Sigmoid colon (tissue), 4 donors: ENCODE measurements around the gene DUT.

Experiments used
- POLR2A ChIP-seq, 2 donors: fragments of 450-650 bp; IDR thresholded peaks; one replicate each; pipeline ENCODE4 v1.6.1; 2016; ENCODE audit warnings: antibody characterized with exemption in 2 of 2, mild to moderate bottlenecking in 2 of 2, moderate library complexity in 2 of 2
- POLR2AphosphoS5 ChIP-seq, 4 donors: sonication (generic); formaldehyde crosslinking; IDR thresholded peaks; one replicate each; pipeline ENCODE4 v1.6.1; 2017; ENCODE audit warnings: antibody characterized with exemption in 4 of 4
- TF ChIP-seq, protein P1 (sequence below), 4 experiments: fragments of 450-650 bp in 3 of 4; fragments of 200-600 bp in 1 of 4; IDR thresholded peaks; one replicate each; pipeline ENCODE4 v1.5.1; 2016 to 2019; ENCODE audit warnings: antibody characterized with exemption in 4 of 4, mild to moderate bottlenecking in 3 of 4, moderate library complexity in 2 of 4

DNA sequence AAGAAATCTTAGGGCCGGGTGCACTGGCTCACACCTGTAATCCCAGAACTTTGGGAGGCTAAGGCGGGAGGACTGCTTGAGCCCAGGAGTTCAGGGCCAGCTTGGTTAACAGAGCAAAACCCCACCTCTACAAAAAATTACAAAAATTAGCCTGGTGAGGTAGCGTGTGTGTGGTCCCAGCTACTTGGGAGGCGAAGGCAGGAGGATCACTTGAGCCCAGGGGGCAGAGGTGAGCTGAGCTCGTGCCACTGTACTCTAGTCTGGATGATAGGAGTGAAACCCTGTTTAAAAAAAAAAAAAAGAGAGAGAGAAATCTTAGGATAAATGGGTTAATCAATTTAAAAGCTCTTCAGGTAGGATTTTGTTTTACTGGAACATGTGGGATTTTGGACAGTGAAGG, 31.2 kb upstream of the DUT start:
- TF ChIP-seq POLR2AphosphoS5 (IDR thresholded peaks at IDR 0.05), result no peak
- TF ChIP-seq POLR2A (IDR thresholded peaks at IDR 0.05), result no peak
- TF ChIP-seq, protein P1, sequence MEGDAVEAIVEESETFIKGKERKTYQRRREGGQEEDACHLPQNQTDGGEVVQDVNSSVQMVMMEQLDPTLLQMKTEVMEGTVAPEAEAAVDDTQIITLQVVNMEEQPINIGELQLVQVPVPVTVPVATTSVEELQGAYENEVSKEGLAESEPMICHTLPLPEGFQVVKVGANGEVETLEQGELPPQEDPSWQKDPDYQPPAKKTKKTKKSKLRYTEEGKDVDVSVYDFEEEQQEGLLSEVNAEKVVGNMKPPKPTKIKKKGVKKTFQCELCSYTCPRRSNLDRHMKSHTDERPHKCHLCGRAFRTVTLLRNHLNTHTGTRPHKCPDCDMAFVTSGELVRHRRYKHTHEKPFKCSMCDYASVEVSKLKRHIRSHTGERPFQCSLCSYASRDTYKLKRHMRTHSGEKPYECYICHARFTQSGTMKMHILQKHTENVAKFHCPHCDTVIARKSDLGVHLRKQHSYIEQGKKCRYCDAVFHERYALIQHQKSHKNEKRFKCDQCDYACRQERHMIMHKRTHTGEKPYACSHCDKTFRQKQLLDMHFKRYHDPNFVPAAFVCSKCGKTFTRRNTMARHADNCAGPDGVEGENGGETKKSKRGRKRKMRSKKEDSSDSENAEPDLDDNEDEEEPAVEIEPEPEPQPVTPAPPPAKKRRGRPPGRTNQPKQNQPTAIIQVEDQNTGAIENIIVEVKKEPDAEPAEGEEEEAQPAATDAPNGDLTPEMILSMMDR (IDR thresholded peaks at IDR 0.05), result no peak
